LNCaP clone FGC (cell line): ENCODE results near the gene GLIPR2.

Source experiments
- DNase-seq: peaks from one replicate; pipeline ENCODE4 v3.0.0-alpha.2; 2011; ENCODE audit warnings: low read depth
- H3K4me3 ChIP-seq: 2 replicates; pipeline ENCODE4 v1.5.1; 2011; ENCODE audit warnings: mild to moderate bottlenecking, low read depth, low read length, control low read depth
- TF ChIP-seq, protein P1 (sequence below): IDR thresholded peaks from 2 replicates; pipeline ENCODE4 v1.5.1; 2012; ENCODE audit warnings: mild to moderate bottlenecking; ENCODE audit not compliant: control insufficient read depth, insufficient read depth; ENCODE audit errors: extremely low read depth

GLIPR2 gene

DNA sequence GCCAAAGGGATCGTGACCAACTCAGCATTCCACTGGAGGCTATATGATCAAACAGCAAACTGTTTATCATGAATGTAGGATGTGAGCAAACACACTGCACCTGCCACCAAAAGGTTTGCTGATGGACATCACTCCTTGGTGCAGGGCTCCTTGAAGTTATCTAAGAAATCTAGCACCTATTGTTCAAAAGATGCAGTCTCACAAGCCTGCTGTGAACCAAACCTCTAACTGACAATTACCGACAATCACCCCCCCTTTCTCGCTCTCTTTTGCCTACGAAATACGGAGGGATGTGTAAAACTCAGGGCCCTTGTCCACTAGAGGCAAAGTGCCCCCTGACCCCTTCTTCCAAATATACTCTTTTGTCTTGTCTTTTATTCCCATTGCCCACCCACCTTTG lies 51.7 kb downstream of the GLIPR2 start:
- no peak overlapping the region for H3K4me3 ChIP-seq
- DNase-seq = no peak
- TF ChIP-seq, protein P1, sequence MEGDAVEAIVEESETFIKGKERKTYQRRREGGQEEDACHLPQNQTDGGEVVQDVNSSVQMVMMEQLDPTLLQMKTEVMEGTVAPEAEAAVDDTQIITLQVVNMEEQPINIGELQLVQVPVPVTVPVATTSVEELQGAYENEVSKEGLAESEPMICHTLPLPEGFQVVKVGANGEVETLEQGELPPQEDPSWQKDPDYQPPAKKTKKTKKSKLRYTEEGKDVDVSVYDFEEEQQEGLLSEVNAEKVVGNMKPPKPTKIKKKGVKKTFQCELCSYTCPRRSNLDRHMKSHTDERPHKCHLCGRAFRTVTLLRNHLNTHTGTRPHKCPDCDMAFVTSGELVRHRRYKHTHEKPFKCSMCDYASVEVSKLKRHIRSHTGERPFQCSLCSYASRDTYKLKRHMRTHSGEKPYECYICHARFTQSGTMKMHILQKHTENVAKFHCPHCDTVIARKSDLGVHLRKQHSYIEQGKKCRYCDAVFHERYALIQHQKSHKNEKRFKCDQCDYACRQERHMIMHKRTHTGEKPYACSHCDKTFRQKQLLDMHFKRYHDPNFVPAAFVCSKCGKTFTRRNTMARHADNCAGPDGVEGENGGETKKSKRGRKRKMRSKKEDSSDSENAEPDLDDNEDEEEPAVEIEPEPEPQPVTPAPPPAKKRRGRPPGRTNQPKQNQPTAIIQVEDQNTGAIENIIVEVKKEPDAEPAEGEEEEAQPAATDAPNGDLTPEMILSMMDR = no peak

DNA sequence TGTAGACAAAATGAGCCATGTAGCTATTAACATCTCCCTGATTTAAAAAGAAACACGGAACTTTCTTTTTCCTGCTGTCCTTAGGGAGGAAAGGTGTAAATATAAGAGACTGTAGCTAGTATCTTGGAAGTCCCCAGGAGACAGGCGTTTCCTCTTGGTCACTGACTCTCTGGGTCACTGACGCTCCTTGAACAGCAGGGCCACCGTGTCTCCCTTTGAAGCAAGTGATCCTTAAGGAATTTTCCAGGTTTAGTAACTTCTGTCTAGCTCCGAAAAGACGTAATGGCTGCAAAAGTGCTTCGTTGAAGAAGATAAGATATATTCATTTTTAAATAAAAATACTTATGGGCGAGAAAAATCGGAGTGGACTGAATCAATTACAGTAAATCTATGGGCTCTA lies 53.4 kb downstream of the GLIPR2 start:
- peak overlapping the region; percentile 86 for H3K4me3 ChIP-seq
- no peak for DNase-seq
- TF ChIP-seq, protein P1 = no peak

DNA sequence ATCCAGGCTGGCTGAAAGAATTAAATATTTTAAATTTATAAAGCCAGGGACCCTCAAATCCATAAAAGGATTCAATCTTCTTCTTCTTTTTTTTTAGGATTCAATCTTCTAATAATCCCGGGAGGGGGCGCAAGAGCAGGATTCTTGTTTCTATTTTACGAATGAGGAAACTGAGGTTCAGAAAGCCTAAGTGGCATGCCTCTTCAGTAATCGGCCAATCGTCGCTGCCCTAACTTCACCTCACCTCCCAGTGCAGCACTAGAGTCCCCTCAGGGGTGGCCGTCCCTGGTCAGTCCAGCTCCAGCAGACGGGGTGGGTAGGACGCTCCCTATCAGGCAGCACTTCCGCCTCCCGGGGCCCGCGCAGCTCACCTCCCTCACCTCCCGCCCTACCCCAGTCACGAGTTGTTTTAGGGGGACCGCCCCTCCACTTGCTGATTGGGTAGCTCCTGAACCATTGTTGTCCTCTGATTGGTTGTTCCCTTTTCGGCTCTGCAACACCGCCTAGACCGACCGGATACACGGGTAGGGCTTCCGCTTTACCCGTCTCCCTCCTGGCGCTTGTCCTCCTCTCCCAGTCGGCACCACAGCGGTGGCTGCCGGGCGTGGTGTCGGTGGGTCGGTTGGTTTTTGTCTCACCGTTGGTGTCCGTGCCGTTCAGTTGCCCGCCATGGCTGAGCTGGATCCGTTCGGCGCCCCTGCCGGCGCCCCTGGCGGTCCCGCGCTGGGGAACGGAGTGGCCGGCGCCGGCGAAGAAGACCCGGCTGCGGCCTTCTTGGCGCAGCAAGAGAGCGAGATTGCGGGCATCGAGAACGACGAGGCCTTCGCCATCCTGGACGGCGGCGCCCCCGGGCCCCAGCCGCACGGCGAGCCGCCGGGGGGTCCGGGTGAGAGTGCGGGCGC lies 54.1 kb downstream of the GLIPR2 start, which contains the start of gene CLTA:
Gene CLTA (plus strand): TSS at position 534 of the 902 bp plus-strand sequence. CDS start 136 bp downstream, at position 670.
- TF ChIP-seq, protein P1 = peak; percentile 46; the same call in 1 of the 2 replicates
- peak within 1 kb of the TSS; percentile 86 for H3K4me3 ChIP-seq
- DNase-seq = peak; percentile 99

DNA sequence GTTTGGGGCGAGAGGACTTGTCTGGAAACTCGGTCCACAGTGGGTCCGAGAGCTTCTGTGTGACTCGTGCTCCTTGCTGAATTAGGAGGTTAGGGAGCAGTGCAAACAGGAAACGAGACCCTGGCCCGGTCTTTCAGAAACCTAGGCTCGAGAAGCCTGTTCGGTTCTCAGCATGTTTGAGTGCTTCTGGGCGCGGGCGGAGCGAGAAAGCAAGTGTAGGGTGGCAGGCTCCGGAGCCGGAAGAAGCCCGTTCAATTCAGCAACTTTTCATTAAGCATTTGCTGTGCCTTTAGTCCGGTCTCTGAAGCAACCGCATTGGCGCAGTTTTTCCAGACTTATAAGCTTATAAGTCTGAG lies 54.7 kb downstream of the GLIPR2 start:
- DNase-seq = no peak
- TF ChIP-seq, protein P1 = no peak
- H3K4me3 ChIP-seq = peak overlapping the region; percentile 86

DNA sequence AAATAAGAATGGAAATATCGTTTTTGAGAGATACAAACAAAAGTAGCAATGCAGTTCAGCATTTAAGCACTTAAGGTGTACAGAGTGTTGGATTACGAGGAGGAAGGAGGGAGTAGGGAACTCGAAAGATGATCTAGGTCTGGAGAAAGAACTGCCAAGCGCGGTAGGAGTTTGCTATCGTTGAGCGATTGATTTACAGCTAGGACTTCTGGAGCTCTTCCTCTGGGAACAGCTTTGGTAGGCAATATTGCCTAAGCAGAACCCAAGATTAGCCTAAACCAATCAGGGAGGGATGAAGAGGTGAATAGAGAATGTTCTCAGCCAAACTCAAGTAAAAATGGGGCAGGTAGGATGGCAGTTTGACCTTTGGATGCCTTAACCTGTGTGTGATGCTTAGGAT lies 55.2 kb downstream of the GLIPR2 start:
- peak overlapping the region; percentile 86 for H3K4me3 ChIP-seq
- TF ChIP-seq, protein P1 = no peak
- DNase-seq = no peak

DNA sequence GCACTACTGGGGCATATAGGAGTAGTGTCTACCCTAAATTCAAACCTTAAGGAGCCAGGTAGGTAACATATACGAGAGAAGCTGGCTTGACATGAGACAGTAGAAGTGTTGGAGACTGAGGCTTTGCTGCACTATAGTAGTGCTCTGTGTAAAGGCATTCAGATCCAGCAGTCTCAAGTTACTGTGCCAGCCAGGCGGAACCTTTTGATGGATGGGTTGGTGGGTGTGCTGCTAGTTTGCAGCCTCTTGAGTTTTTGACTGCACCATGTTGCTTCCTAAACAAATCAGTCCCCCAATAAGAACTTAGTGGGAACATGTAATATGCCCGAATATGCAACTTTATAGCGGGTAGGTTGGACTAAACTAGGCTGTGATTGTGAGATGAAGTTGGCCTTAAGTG lies 55.7 kb downstream of the GLIPR2 start:
- TF ChIP-seq, protein P1 = no peak
- peak overlapping the region; percentile 86 for H3K4me3 ChIP-seq
- no peak for DNase-seq
